Choroid plexus epithelial cell (primary cell): ENCODE data around the gene SIRPD.

ENCODE experiments used
- DNase-seq: peaks from one replicate; pipeline ENCODE4 v3.0.0-alpha.2; 2010; ENCODE audit warnings: low read depth
- H3K4me3 ChIP-seq: 2 replicates; pipeline ENCODE4 v1.5.1; 2011; ENCODE audit warnings: low read depth, mild to moderate bottlenecking, control low read depth, low read length, moderate library complexity
- TF ChIP-seq, protein P1 (sequence below): conservative IDR thresholded peaks from 2 replicates; pipeline ENCODE4 v1.5.1; 2011; ENCODE audit warnings: low read depth, mild to moderate bottlenecking, control low read depth, inconsistent platforms, low read length, moderate library complexity

SIRPD gene

DNA sequence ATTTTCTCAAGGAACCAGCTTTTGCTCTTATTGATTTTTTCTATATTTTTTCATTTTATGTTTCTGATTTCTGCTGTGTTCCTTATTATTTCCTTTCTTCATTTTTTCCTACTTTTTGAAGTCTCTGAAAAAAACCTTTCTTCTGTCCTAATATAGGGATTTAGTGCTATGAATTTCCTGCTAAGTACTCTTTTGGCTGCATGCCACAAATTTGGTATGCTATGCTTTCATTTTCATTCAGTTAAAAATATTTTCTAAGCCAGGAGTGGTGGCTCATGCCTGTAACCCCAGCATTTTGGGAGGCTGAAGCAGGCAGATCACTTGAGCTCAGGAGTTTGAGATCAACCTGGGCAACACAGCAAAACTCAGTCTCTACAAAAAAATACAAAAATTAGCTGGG lies 30.6 kb downstream of the SIRPD start:
- DNase-seq, result peak; percentile 59

DNA sequence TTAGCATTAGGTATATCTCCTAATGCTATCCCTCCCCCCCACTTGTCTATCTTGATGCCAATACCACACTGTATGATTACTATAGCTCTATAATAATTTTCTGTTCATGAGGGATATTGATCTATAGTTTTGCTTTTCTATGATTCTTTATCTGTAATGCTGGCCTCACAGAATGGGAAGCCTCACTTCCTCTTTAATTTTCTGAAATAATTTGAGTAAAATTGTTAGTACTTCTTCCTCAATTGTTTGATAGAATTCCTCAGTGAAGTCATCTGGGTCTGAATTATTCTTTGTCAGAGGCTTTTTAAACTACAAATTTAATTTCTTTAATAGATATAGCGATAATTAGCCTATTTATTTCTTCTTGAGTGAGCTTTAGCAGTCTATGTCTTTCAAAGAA lies 31.2 kb downstream of the SIRPD start:
- no peak overlapping the region for H3K4me3 ChIP-seq
- TF ChIP-seq, protein P1, sequence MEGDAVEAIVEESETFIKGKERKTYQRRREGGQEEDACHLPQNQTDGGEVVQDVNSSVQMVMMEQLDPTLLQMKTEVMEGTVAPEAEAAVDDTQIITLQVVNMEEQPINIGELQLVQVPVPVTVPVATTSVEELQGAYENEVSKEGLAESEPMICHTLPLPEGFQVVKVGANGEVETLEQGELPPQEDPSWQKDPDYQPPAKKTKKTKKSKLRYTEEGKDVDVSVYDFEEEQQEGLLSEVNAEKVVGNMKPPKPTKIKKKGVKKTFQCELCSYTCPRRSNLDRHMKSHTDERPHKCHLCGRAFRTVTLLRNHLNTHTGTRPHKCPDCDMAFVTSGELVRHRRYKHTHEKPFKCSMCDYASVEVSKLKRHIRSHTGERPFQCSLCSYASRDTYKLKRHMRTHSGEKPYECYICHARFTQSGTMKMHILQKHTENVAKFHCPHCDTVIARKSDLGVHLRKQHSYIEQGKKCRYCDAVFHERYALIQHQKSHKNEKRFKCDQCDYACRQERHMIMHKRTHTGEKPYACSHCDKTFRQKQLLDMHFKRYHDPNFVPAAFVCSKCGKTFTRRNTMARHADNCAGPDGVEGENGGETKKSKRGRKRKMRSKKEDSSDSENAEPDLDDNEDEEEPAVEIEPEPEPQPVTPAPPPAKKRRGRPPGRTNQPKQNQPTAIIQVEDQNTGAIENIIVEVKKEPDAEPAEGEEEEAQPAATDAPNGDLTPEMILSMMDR, result no peak
- DNase-seq, result no peak

More for the DNA sequence above, 30.6 kb downstream of the SIRPD start:
- no peak overlapping the region for H3K4me3 ChIP-seq
- TF ChIP-seq, protein P1, result no peak

DNA sequence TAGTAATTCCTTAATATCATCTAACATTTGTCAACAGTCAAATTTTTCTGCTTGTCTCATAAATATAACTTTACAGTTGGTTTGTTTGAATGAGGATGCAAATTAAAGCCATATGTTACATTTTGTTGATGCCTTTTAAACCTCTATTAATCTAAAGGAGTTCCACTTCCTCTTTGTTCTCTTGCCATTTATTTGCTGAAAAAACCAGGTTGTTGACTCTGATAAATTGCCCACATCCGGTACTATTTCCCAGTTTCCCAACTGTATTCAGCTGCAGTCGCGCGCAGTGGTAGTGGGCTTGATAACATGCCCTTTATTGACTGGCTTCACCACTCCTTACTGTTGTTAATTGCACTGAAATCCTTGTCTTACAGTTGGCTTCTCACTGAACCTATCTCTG lies 33.5 kb downstream of the SIRPD start:
- H3K4me3 ChIP-seq, result no peak overlapping the region
- TF ChIP-seq, protein P1, result no peak
- no peak for DNase-seq

DNA sequence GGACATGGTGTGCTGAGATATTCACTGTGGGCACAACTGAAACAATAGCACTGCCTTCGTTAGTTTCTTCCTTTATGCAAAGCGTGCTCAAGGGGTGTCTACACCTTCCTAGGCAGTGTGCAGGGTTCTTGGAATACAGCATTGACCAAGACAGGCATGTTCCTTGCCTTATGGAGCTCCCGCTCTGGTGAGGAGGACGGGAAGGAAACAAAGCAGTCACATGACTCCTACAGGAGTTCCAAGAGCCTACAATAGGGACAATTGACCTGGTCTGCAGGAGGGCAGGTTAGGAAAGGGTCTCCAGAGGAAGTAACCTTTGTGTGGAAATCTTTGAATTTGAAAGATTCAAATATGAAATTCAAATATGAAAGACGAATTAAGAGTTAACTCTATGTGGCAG lies 40.5 kb downstream of the SIRPD start:
- H3K4me3 ChIP-seq, result no peak overlapping the region
- TF ChIP-seq, protein P1, result no peak
- no peak for DNase-seq

DNA sequence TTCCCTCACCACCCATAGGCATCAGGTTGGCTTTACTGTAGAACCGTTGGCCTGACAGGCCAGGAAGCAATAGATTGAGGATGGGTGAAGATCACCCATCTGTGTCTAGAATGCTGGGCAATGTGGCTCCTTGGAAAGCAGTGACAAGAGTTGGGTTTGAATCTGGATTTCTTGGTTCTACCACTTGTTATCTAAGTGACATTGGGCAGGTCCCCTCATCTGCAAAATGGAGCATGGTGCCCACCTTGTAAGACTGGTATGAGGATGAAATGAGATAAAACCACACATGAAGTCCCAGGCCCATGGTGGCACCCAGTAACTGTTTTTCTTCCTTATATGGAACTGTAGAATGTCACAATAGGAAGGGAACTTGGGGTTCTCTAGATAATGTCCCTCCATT lies 43.7 kb downstream of the SIRPD start:
- TF ChIP-seq, protein P1, result no peak
- H3K4me3 ChIP-seq, result no peak overlapping the region
- DNase-seq, result no peak

DNA sequence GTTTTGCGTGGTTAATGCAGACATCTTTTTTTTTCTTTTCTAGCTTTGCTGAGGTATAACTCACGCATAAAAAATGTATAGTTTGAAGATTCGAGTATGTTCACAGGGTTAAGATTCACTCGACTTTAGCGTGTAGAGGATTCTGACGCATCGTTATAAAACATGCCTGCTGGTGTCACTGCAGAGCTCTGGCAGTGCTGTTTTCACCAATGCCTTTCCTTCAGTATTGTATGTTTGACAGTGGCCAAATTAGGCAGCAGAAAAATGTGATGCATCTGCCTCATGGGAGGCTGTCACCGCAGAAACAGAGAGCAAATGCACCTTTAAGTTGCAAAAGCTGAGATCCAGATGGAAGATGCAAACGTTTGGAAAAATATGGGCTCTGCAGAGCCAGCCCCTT lies 48.3 kb downstream of the SIRPD start:
- DNase-seq, result peak; percentile 61
- no peak overlapping the region for H3K4me3 ChIP-seq
- TF ChIP-seq, protein P1, result peak; percentile 70

DNA sequence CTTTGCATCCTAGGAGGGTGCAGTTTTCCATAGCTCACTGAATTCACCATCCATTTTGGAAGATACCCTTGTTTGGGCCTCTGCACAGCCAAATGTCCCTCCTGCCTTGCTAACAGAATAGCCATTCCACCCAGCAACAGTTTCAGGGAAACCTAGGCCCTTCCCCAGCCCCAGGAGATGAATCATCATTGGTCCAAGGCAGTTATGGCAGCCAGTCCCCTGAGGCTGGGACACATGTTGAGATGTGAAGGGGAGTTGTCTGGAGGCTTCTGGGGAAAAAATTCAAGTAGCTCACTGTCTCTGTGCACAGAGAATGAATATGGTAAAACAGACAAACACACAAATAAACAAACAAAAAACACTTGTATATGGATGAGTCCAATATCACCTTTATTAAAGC lies 48.9 kb downstream of the SIRPD start:
- TF ChIP-seq, protein P1, result no peak
- no peak overlapping the region for H3K4me3 ChIP-seq
- DNase-seq, result no peak
